ENCODE data around the gene ATP1A2. TPM values are rescaled to one million over a fixed set of nuclear protein-coding genes. Genes with fewer than 3 reads are reported as not detected.
"Not testable (repeated sequence)": the region's sequence is repeated elsewhere in the genome, so short reads cannot be mapped to it uniquely, and the experiment has no call there.

The ATP1A2 gene
- total RNA-seq, 1 donor from 2014 or later, result 93.6 TPM

- H3K27ac Mint-ChIP-seq (ENCODE audit: unreplicated experiment), result peak overlapping the region; percentile 97
- H3K4me3 Mint-ChIP-seq, result peak overlapping the region; percentile 85
- DNase-seq (ENCODE audit: low read depth, low spot score), result no peak
- H3K9me3 Mint-ChIP-seq, result no peaks in the 10 kb centered on the region
- no peak for TF ChIP-seq CTCF (conservative IDR thresholded peaks at IDR 0.05)
- H3K4me1 Mint-ChIP-seq, result peaks cover 75% of the 10 kb centered on the region
- no peaks in the 10 kb centered on the region for H3K27me3 Mint-ChIP-seq (ENCODE audit: low read depth)
- H3K36me3 Mint-ChIP-seq (ENCODE audit: low read depth), result no peaks in the 10 kb centered on the region
Measured at GRCh38 chr1:160109686-160110085, 5.9 kb upstream of the ATP1A2 start.

GRCh38 chr1:160111462-160111861 lies 4.1 kb upstream of the ATP1A2 start:
- not testable (repeated sequence) for H3K4me3 Mint-ChIP-seq; H3K36me3 Mint-ChIP-seq (ENCODE audit: low read depth); H3K27me3 Mint-ChIP-seq (ENCODE audit: low read depth); DNase-seq (ENCODE audit: low read depth, low spot score); H3K9me3 Mint-ChIP-seq; H3K27ac Mint-ChIP-seq (ENCODE audit: unreplicated experiment)
- H3K4me1 Mint-ChIP-seq, result peaks cover 83% of the 10 kb centered on the region

DNA sequence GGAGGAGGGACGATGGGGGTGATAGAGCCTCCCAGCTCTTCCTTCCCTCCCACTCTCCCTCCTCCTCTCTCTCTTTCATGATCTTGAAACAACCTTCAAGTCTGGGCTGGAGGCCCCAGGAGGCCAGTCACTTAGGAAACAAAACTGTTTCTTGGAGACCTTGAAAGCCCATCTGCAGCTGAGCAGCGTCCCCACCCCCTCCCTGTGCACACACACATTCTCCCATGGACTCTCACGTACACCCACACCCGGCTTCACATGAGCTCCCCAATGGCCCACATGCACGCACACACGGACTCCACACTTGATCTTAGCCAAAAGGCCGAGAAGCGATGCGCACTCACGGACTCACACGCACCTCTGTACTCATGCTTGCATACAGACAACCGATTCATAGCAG lies 3.2 kb upstream of the ATP1A2 start:
- Mint-ChIP-seq H3K4me3 (peak overlapping the region; percentile 45), H3K9me3 (no peaks in the 10 kb centered on the region), H3K4me1 (peaks cover 83% of the 10 kb centered on the region), H3K36me3 (ENCODE audit: low read depth) (no peaks in the 10 kb centered on the region), H3K27me3 (ENCODE audit: low read depth) (no peaks in the 10 kb centered on the region), H3K27ac (ENCODE audit: unreplicated experiment) (no peak overlapping the region)
- no peak for DNase-seq (ENCODE audit: low read depth, low spot score)
- TF ChIP-seq CTCF (conservative IDR thresholded peaks at IDR 0.05), result no peak

DNA sequence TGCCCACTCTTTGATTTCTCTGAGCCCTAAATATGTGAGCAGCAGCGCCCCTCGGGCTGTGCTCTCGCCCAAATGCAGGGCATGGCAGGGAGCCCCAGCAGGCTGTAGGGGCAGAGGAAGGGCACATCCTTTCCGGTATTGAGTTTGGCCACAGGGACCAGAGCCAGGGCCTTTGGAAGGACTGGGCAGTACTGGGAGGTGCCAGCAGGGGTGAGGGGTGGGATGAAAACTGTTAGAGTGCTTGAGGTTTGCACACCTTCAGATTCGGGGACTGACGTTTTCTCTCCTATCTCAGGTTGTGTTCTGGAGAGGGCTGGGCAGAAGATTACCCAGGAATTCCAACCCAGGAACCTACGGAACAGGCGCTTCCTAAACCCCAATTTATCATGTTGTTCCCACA lies 2.2 kb upstream of the ATP1A2 start:
- no peaks in the 10 kb centered on the region for H3K36me3 Mint-ChIP-seq (ENCODE audit: low read depth)
- no peaks in the 10 kb centered on the region for H3K27me3 Mint-ChIP-seq (ENCODE audit: low read depth)
- H3K4me1 Mint-ChIP-seq, result peaks cover 88% of the 10 kb centered on the region
- H3K4me3 Mint-ChIP-seq, result no peak overlapping the region
- TF ChIP-seq CTCF (conservative IDR thresholded peaks at IDR 0.05), result no peak
- no peak for DNase-seq (ENCODE audit: low read depth, low spot score)
- H3K9me3 Mint-ChIP-seq, result no peaks in the 10 kb centered on the region
- peak overlapping the region; percentile 92 for H3K27ac Mint-ChIP-seq (ENCODE audit: unreplicated experiment)

GRCh38 chr1:160114085-160114484 lies 1.5 kb upstream of the ATP1A2 start:
- Mint-ChIP-seq H3K27ac (ENCODE audit: unreplicated experiment) (peak overlapping the region; percentile 92), H3K4me1 (peaks cover 87% of the 10 kb centered on the region), H3K36me3 (ENCODE audit: low read depth) (no peaks in the 10 kb centered on the region), H3K4me3 (peak overlapping the region; percentile 42), H3K27me3 (ENCODE audit: low read depth) (no peaks in the 10 kb centered on the region), H3K9me3 (no peaks in the 10 kb centered on the region)
- no peak for DNase-seq (ENCODE audit: low read depth, low spot score)
- TF ChIP-seq CTCF (conservative IDR thresholded peaks at IDR 0.05), result no peak

GRCh38 chr1:160116283-160117147 lies 956 bp downstream of the ATP1A2 start:
- Mint-ChIP-seq H3K4me1 (peaks cover 74% of the 10 kb centered on the region), H3K9me3 (no peaks in the 10 kb centered on the region), H3K4me3 (peak overlapping the region; percentile 92), H3K36me3 (ENCODE audit: low read depth) (no peaks in the 10 kb centered on the region), H3K27ac (ENCODE audit: unreplicated experiment) (peak overlapping the region; percentile 92), H3K27me3 (ENCODE audit: low read depth) (no peaks in the 10 kb centered on the region)
- TF ChIP-seq CTCF (conservative IDR thresholded peaks at IDR 0.05), result no peak
- DNase-seq (ENCODE audit: low read depth, low spot score), result no peak
